H9 (cell line): Measurements from ENCODE around the gene DMRT3. TPM values are rescaled to one million over a fixed set of nuclear protein-coding genes. Genes with fewer than 3 reads are reported as not detected.

Experiments used
- DNase-seq: peaks from one replicate; pipeline ENCODE4 v3.0.0-alpha.2; 2017
- H2AFZ ChIP-seq: one replicate; pipeline ENCODE4 v1.6.1; 2013; ENCODE audit warnings: mild to moderate bottlenecking, low read length, control low read depth, moderate library complexity
- H2AK5ac ChIP-seq: 2 replicates; pipeline ENCODE4 v1.6.1; 2013; ENCODE audit warnings: low read length, control low read depth, mixed read lengths; ENCODE audit not compliant: insufficient read length
- H2BK120ac ChIP-seq: one replicate; pipeline ENCODE4 v1.6.1; 2013; ENCODE audit warnings: low read depth, mild to moderate bottlenecking, low read length, control low read depth, inconsistent platforms; ENCODE audit not compliant: poor library complexity, severe bottlenecking
- H2BK12ac ChIP-seq: 2 replicates; pipeline ENCODE4 v1.6.1; 2013; ENCODE audit warnings: low read length, control low read depth, mixed read lengths, low read depth; ENCODE audit not compliant: insufficient read length
- H2BK15ac ChIP-seq: 2 replicates; pipeline ENCODE4 v1.6.1; 2013; ENCODE audit warnings: low read depth, low read length, control low read depth
- H2BK20ac ChIP-seq: one replicate; pipeline ENCODE4 v1.6.1; 2013; ENCODE audit warnings: low read depth, mild to moderate bottlenecking, low read length, control low read depth, inconsistent platforms; ENCODE audit not compliant: poor library complexity, severe bottlenecking
- H2BK5ac ChIP-seq: 2 replicates; pipeline ENCODE4 v1.6.1; 2013; ENCODE audit warnings: low read length, control low read depth, mixed read lengths; ENCODE audit not compliant: insufficient read length
- H3K14ac ChIP-seq: 2 replicates; pipeline ENCODE4 v1.6.1; 2013; ENCODE audit warnings: low read length, control low read depth; ENCODE audit not compliant: insufficient read depth
- H3K18ac ChIP-seq: 2 replicates; pipeline ENCODE4 v1.6.1; 2013; ENCODE audit warnings: low read depth, mild to moderate bottlenecking, mixed read lengths, low read length, control low read depth; ENCODE audit not compliant: insufficient read length
- H3K23ac ChIP-seq: 2 replicates; pipeline ENCODE4 v1.6.1; 2013; ENCODE audit warnings: low read length, control low read depth, mixed read lengths, low read depth; ENCODE audit not compliant: insufficient read length
- H3K23me2 ChIP-seq: 2 replicates; pipeline ENCODE4 v1.6.1; 2013; ENCODE audit warnings: low read depth, mild to moderate bottlenecking, mixed read lengths, low read length, control low read depth; ENCODE audit not compliant: insufficient read length, poor library complexity, severe bottlenecking
- H3K27ac ChIP-seq: 2 replicates; pipeline ENCODE4 v1.5.1; 2013; ENCODE audit warnings: low read length, control low read depth, mixed read lengths, low read depth; ENCODE audit not compliant: insufficient read length
- H3K27me3 ChIP-seq: 2 replicates; pipeline ENCODE4 v1.6.1; 2013; ENCODE audit warnings: low read length, control low read depth, inconsistent platforms; ENCODE audit not compliant: insufficient read depth
- H3K4ac ChIP-seq: 2 replicates; pipeline ENCODE4 v1.6.1; 2013; ENCODE audit warnings: low read depth, mild to moderate bottlenecking, control low read depth, inconsistent platforms, low read length, moderate library complexity
- H3K4me1 ChIP-seq: 2 replicates; pipeline ENCODE4 v1.6.1; 2013; ENCODE audit warnings: low read length, control low read depth, inconsistent platforms; ENCODE audit not compliant: insufficient read depth
- H3K4me2 ChIP-seq: 2 replicates; pipeline ENCODE4 v1.6.1; 2013; ENCODE audit warnings: low read length, control low read depth, mixed read lengths; ENCODE audit not compliant: insufficient read length, insufficient read depth
- H3K56ac ChIP-seq: 2 replicates; pipeline ENCODE4 v1.6.1; 2013; ENCODE audit warnings: low read depth, mild to moderate bottlenecking, mixed read lengths, low read length, control low read depth; ENCODE audit not compliant: insufficient read length
- H3K79me1 ChIP-seq: 2 replicates; pipeline ENCODE4 v1.6.1; 2013; ENCODE audit warnings: low read depth, mild to moderate bottlenecking, moderate library complexity, low read length, control low read depth, inconsistent platforms; ENCODE audit not compliant: insufficient read depth, poor library complexity, severe bottlenecking
- H3K79me2 ChIP-seq: 2 replicates; pipeline ENCODE4 v1.6.1; 2013; ENCODE audit warnings: low read length, control low read depth, inconsistent platforms; ENCODE audit not compliant: insufficient read depth
- H3K9ac ChIP-seq: 2 replicates; pipeline ENCODE4 v1.6.1; 2013; ENCODE audit warnings: low read length, control low read depth, mixed read lengths; ENCODE audit not compliant: insufficient read length; ENCODE audit errors: extremely low read depth
- H3K9me3 ChIP-seq: one replicate; pipeline ENCODE4 v1.6.1; 2013; ENCODE audit warnings: low read depth, low read length, inconsistent platforms; ENCODE audit not compliant: control insufficient read depth
- H3T11ph ChIP-seq: one replicate; pipeline ENCODE4 v1.6.1; 2013; ENCODE audit warnings: mild to moderate bottlenecking, low read length, control low read depth, inconsistent platforms
- H4K20me1 ChIP-seq: one replicate; pipeline ENCODE4 v1.6.1; 2013; ENCODE audit not compliant: control insufficient read depth, insufficient read length, insufficient read depth
- H4K5ac ChIP-seq: 2 replicates; pipeline ENCODE4 v1.6.1; 2013; ENCODE audit warnings: low read depth, mild to moderate bottlenecking, mixed read lengths, low read length, control low read depth; ENCODE audit not compliant: insufficient read length
- H4K8ac ChIP-seq: replicated peaks from 2 replicates; pipeline ENCODE4 v1.6.1; 2013; ENCODE audit warnings: low read length, control low read depth, mixed read lengths, low read depth; ENCODE audit not compliant: insufficient read length
- H4K91ac ChIP-seq: 2 replicates; pipeline ENCODE4 v1.6.1; 2013; ENCODE audit warnings: low read depth, mild to moderate bottlenecking, moderate library complexity, mixed read lengths, low read length, control low read depth; ENCODE audit not compliant: insufficient read length
- H3K27ac Mint-ChIP-seq, 3 experiments: 2 replicates in 2 of 3; 3 replicates in 1 of 3; pipeline ENCODE4 v1.8.0; 2020 to 2021; ENCODE audit warnings: mixed read lengths in 3 of 3, mild to moderate bottlenecking in 1 of 3, moderate library complexity in 1 of 3
- H3K27me3 Mint-ChIP-seq: 2 replicates; pipeline ENCODE4 v1.8.0; 2021; ENCODE audit warnings: low read depth, mild to moderate bottlenecking, moderate library complexity, mixed read lengths
- H3K36me3 Mint-ChIP-seq, 3 experiments: 2 replicates in 2 of 3; 3 replicates in 1 of 3; pipeline ENCODE4 v1.8.0; 2020 to 2021; ENCODE audit warnings: low read depth in 3 of 3, mixed read lengths in 3 of 3; ENCODE audit not compliant: insufficient read depth in 1 of 3
- H3K4me1 Mint-ChIP-seq, 2 experiments: 2 replicates each; pipeline ENCODE4 v1.8.0; 2020; ENCODE audit warnings: mixed read lengths in 2 of 2
- H3K4me3 Mint-ChIP-seq, 2 experiments: 2 replicates in 1 of 2; 3 replicates in 1 of 2; pipeline ENCODE4 v1.8.0; 2020 to 2021; ENCODE audit warnings: mild to moderate bottlenecking in 2 of 2, mixed read lengths in 2 of 2, moderate library complexity in 1 of 2
- H3K9me3 Mint-ChIP-seq, 2 experiments: 2 replicates in 1 of 2; 3 replicates in 1 of 2; pipeline ENCODE4 v1.8.0; 2020; ENCODE audit warnings: mild to moderate bottlenecking in 2 of 2, mixed read lengths in 2 of 2, moderate library complexity in 1 of 2
- CTCF ChIP-seq: fragments of 200-600 bp; sonication (generic); conservative IDR thresholded peaks from 3 replicates; pipeline ENCODE4 v1.8.0; 2021; ENCODE audit warnings: antibody characterized with exemption, mild to moderate bottlenecking
- total RNA-seq: library from RNA; stranded (reverse); gene quantifications from 2 replicates; pipeline ENCODE4 v1.2.1, GENCODE V29; 2021

The DMRT3 gene
- total RNA-seq, 1 experiment from 2014 or later = not detected

- H3K27me3 Mint-ChIP-seq = peaks cover 45% of the 10 kb centered on the region
- Histone ChIP-seq H3K56ac (no peak overlapping the region), H3K9me3 (peaks cover 4% of the 10 kb centered on the region)
These were observed 49.8 kb downstream of the DMRT3 start for GRCh38 chr9:1026219-1026618.

More at GRCh38 chr9:1026219-1026618, 49.8 kb downstream of the DMRT3 start:
- no peak overlapping the region for H3K4me2 ChIP-seq
- no peak overlapping the region for H2BK12ac ChIP-seq
- Mint-ChIP-seq H3K36me3 (peaks cover 0 to 2% (median 0%) of the 10 kb centered on the region in 3 experiments; a peak in 1 of 7 replicates), H3K27ac (no peak overlapping the region), H3K9me3 (peaks cover 10 to 13% of the 10 kb centered on the region in 2 experiments; a peak in 4 of 5 replicates), H3K4me3 (no peak overlapping the region), H3K4me1 (peaks cover 5 to 10% of the 10 kb centered on the region in 2 experiments)
- no peak overlapping the region for H3K4ac ChIP-seq
- no peaks in the 10 kb centered on the region for H3K79me1 ChIP-seq
- H3T11ph ChIP-seq = no peak overlapping the region
- H2BK20ac ChIP-seq = no peak overlapping the region
- no peak for TF ChIP-seq CTCF
- no peak for DNase-seq
- no peak overlapping the region for H2AFZ ChIP-seq
- no peaks in the 10 kb centered on the region for H3K23me2 ChIP-seq
- H3K79me2 ChIP-seq = no peaks in the 10 kb centered on the region
- H2BK5ac ChIP-seq = no peak overlapping the region
- H3K4me1 ChIP-seq = no peaks in the 10 kb centered on the region
- H4K8ac ChIP-seq = no peak overlapping the region
- no peak overlapping the region for H4K5ac ChIP-seq
- H2BK120ac ChIP-seq = no peak overlapping the region
- no peaks in the 10 kb centered on the region for H3K27me3 ChIP-seq
- H3K9ac ChIP-seq = no peak overlapping the region
- no peak overlapping the region for H3K14ac ChIP-seq
- no peak overlapping the region for H3K27ac ChIP-seq
- no peak overlapping the region for H2AK5ac ChIP-seq
- H3K23ac ChIP-seq = no peak overlapping the region
- H4K20me1 ChIP-seq = no peaks in the 10 kb centered on the region
- H2BK15ac ChIP-seq = no peak overlapping the region
- no peak overlapping the region for H3K18ac ChIP-seq
- no peak overlapping the region for H4K91ac ChIP-seq
